Erythroblast (primary cell): ENCODE data around the gene CFAP410.

ENCODE experiments used
- GATA1 ChIP-seq: IDR thresholded peaks from 2 replicates; pipeline ENCODE4 v1.6.1; 2011; ENCODE audit warnings: low read depth, mild to moderate bottlenecking, control low read depth, low read length, moderate library complexity
- POLR2A ChIP-seq: IDR thresholded peaks from 2 replicates; pipeline ENCODE4 v1.6.1; 2011; ENCODE audit warnings: mild to moderate bottlenecking, low read length

- no peak for TF ChIP-seq POLR2A
- no peak for TF ChIP-seq GATA1
Observed at GRCh38 chr21:44365251-44365966, 26.2 kb upstream of the CFAP410 start.
